GM13976 (cell line): Measurements from ENCODE around the gene TOM1L1.

ENCODE experiments used
- DNase-seq: peaks from one replicate; pipeline ENCODE4 v3.0.0; 2012; ENCODE audit warnings: low spot score
- in situ Hi-C: fragments of 300-500 bp; cut with MboI; formaldehyde crosslinking; loops from one replicate; pipeline ENCODE4 v1.12.0; 2022; ENCODE audit warnings: low sequenced_read_pairs, mixed read lengths, inconsistent platforms; ENCODE audit not compliant: unreplicated experiment
- TF ChIP-seq, protein P1 (sequence below): IDR thresholded peaks from 2 replicates; pipeline ENCODE4 v1.5.1; 2012; ENCODE audit warnings: borderline replicate concordance, mild to moderate bottlenecking; ENCODE audit not compliant: insufficient read depth; ENCODE audit errors: extremely low read depth, missing control alignments, control extremely low read depth

TOM1L1 gene

DNA sequence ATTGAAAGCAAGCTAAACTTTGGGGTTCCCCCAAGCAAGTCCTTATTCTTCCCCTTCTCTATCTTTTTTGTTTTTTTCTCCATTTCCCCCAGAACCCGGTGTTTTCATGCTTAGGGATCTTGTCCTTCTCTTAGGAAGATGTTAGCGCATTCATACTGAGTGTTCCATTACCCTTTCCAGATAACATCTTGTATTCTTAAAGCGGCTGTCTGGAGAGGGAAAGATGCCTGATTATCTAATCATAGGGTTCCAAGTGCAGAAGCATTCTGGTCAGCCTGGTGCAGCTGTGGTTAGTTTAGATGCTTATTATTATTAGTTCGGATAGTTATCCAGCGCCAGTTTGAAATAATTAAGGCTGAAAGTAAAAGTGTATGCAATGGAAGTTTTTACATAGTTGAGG, 2.0 kb downstream of the TOM1L1 start:
- TF ChIP-seq, protein P1, sequence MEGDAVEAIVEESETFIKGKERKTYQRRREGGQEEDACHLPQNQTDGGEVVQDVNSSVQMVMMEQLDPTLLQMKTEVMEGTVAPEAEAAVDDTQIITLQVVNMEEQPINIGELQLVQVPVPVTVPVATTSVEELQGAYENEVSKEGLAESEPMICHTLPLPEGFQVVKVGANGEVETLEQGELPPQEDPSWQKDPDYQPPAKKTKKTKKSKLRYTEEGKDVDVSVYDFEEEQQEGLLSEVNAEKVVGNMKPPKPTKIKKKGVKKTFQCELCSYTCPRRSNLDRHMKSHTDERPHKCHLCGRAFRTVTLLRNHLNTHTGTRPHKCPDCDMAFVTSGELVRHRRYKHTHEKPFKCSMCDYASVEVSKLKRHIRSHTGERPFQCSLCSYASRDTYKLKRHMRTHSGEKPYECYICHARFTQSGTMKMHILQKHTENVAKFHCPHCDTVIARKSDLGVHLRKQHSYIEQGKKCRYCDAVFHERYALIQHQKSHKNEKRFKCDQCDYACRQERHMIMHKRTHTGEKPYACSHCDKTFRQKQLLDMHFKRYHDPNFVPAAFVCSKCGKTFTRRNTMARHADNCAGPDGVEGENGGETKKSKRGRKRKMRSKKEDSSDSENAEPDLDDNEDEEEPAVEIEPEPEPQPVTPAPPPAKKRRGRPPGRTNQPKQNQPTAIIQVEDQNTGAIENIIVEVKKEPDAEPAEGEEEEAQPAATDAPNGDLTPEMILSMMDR: no peak
- no peak for DNase-seq
- in situ Hi-C loops: no loop called here

GRCh38 chr17:54903375-54903774, 2.7 kb downstream of the TOM1L1 start:
- no peak for DNase-seq
- TF ChIP-seq, protein P1: no peak
- in situ Hi-C loops: no loop called here

- no peak for DNase-seq
- in situ Hi-C loops: no loop called here
- TF ChIP-seq, protein P1: no peak
These were observed 6.0 kb downstream of the TOM1L1 start for GRCh38 chr17:54906683-54907082.

DNA sequence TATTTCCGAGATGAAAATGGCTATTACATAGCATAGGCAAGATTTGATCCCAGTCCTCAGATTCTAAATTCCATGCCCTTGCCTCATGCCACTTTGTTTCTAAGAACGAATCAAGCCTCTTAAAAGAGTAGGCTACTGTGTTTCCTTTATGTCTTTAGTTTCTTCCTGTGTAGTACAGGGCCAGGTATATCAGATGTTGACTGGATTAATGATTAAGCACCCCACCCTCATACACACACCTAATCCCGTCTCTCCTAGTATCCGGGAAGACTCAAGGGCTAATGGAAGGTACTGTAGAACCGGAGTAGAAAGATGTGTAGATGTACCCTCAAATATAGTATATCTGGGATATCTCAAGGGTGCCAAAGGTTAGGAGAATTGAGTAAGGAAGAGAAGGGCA, 6.7 kb downstream of the TOM1L1 start:
- no peak for DNase-seq
- TF ChIP-seq, protein P1: no peak
- in situ Hi-C loops: no loop called here

DNA sequence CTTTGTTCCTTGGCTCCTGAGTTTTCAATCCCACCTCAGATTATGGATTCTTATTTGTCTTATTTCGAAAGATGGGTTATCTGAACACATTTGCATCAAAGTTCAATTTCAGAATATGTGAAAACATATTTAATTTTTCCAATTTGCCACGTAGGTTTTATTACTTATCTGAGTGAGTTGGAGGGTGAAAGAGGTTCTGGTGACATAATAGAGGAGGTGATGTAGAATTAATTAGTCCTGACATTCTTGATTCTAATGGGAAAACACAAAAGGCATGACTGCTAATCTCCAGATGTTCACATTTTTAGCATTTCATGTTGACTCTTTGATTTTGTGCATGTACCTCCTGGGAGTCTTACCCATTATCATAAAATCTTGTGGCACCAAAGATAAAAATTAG, 9.1 kb downstream of the TOM1L1 start:
- TF ChIP-seq, protein P1: no peak
- no peak for DNase-seq
- in situ Hi-C loops: no loop called here

- in situ Hi-C loops: no loop called here
- TF ChIP-seq, protein P1: no peak
- DNase-seq: no peak
These were observed 16.1 kb downstream of the TOM1L1 start for GRCh38 chr17:54916721-54917120.

DNA sequence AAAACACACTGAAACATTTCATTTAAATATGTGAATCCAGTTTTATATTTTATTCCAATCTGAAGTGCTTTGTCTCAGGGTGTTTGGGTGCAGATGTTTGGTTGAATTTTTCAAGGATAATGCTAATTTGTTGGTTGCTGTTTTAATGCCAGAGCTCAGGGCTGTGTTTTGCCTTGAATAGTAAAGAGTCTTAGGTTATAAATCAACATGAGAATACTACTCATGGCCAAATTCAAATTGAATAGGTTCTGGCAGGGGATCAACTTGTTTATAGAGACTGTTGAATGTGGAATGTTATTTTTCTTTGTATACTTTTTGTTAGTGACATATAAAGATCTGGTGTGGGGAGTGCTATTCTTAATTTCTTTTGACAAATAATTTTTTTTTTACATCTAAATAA, 18.8 kb downstream of the TOM1L1 start:
- no peak for DNase-seq
- in situ Hi-C loops: no loop called here
- TF ChIP-seq, protein P1: no peak
